GM18858 (cell line): ENCODE results near the gene SNAP29.
"Not testable (repeated sequence)": the region's sequence is repeated elsewhere in the genome, so short reads cannot be mapped to it uniquely, and the experiment has no call there.

ENCODE experiments used
- ATAC-seq: cut with Tn5 transposase; IDR thresholded peaks from one replicate; pipeline ENCODE4 v1.9.1; 2021; ENCODE audit not compliant: unreplicated experiment

SNAP29 gene

GRCh38 chr22:20834725-20835124, 24.1 kb upstream of the SNAP29 start:
- no peak for ATAC-seq

GRCh38 chr22:20836987-20837823, 21.6 kb upstream of the SNAP29 start:
- ATAC-seq, result no peak

- not testable (repeated sequence) for ATAC-seq
These were observed 19.5 kb upstream of the SNAP29 start for GRCh38 chr22:20839354-20839753.

- ATAC-seq, result no peak
These were observed 18.8 kb upstream of the SNAP29 start for GRCh38 chr22:20839837-20840645.

GRCh38 chr22:20840646-20841371, 18.0 kb upstream of the SNAP29 start:
- no peak for ATAC-seq

GRCh38 chr22:20843501-20843900, 15.3 kb upstream of the SNAP29 start:
- no peak for ATAC-seq

GRCh38 chr22:20844055-20845037, 14.5 kb upstream of the SNAP29 start:
- ATAC-seq, result no peak

- ATAC-seq, result no peak
These were observed 11.4 kb upstream of the SNAP29 start for GRCh38 chr22:20847318-20847822.

GRCh38 chr22:20852076-20852475, 6.7 kb upstream of the SNAP29 start:
- ATAC-seq, result no peak

- ATAC-seq, result no peak
These were observed 6.3 kb upstream of the SNAP29 start for GRCh38 chr22:20852503-20852902.

GRCh38 chr22:20853236-20853660, 5.6 kb upstream of the SNAP29 start:
- ATAC-seq, result no peak

- ATAC-seq, result no peak
These were observed 1.6 kb upstream of the SNAP29 start for GRCh38 chr22:20857247-20857643.

GRCh38 chr22:20857838-20858614, 781 bp upstream of the SNAP29 start:
- ATAC-seq, result peak; percentile 31

- ATAC-seq, result no peak
These were observed 808 bp downstream of the SNAP29 start for GRCh38 chr22:20859615-20860014.

GRCh38 chr22:20862540-20862939, 3.7 kb downstream of the SNAP29 start:
- ATAC-seq, result no peak

GRCh38 chr22:20863366-20863765, 4.6 kb downstream of the SNAP29 start:
- no peak for ATAC-seq

- ATAC-seq, result no peak
These were observed 5.5 kb downstream of the SNAP29 start for GRCh38 chr22:20864186-20864908.

GRCh38 chr22:20865331-20865730, 6.5 kb downstream of the SNAP29 start:
- no peak for ATAC-seq
